ENCODE measurements around the gene ATP8A2. TPM values are rescaled to one million over a fixed set of nuclear protein-coding genes. Genes with fewer than 3 reads are reported as not detected.

The ATP8A2 gene
- total and polyA plus RNA-seq, 2 of the 4 experiments (the other 2 are of a cell fraction): 0.02 to 0.18 TPM

GRCh38 chr13:25886438-25887214, 514.9 kb downstream of the ATP8A2 start:
- Histone ChIP-seq H4K20me1 (ENCODE audit: insufficient read depth, low read length) (no peaks in the 10 kb centered on the region), H3K9me1 (ENCODE audit: insufficient read depth, low read length) (no peaks in the 10 kb centered on the region), H3K56ac (ENCODE audit: extremely low read depth, insufficient read depth, low read length) (no peak overlapping the region), H2AK9ac (replicated peaks; ENCODE audit: low read depth, low read length, poor library complexity) (no peak overlapping the region), H4K91ac (ENCODE audit: insufficient read depth, low read depth, low read length) (no peak overlapping the region), H4K5ac (ENCODE audit: low read depth, low read length) (no peak overlapping the region), H3K36me3 (ENCODE audit: control insufficient read depth, insufficient read depth, low read length) (no peaks in the 10 kb centered on the region), H2AK5ac (ENCODE audit: low read depth, low read length) (no peak overlapping the region), H2BK120ac (ENCODE audit: low read depth, low read length) (no peak overlapping the region), H3K27ac (ENCODE audit: insufficient read depth, low read length) (no peak overlapping the region), H3K4me1 (ENCODE audit: control insufficient read depth, insufficient read depth, low read length) (no peaks in the 10 kb centered on the region), H3K4ac (ENCODE audit: low read depth, low read length) (no peak overlapping the region), H3K4me3 (ENCODE audit: insufficient read depth, low read depth, low read length) (no peak overlapping the region), H3K18ac (ENCODE audit: low read depth, low read length) (no peak overlapping the region), H3K14ac (replicated peaks; ENCODE audit: low read depth, low read length) (no peak overlapping the region), H3K9me3 (ENCODE audit: control insufficient read depth, insufficient read depth, low read length) (no peaks in the 10 kb centered on the region; the same call in 1 of the 2 replicates), H3K23ac (ENCODE audit: low read depth, low read length) (no peak overlapping the region), H2BK5ac (ENCODE audit: low read depth, low read length, poor library complexity, severe bottlenecking) (no peak overlapping the region), H3K79me1 (ENCODE audit: low read depth in 1 of 2, low read length in 2 of 2) (no peaks in the 10 kb centered on the region), H3K9ac (ENCODE audit: low read depth, low read length) (no peak overlapping the region), H2AFZ (replicated peaks; ENCODE audit: low read length, poor library complexity) (no peak overlapping the region), H3K27me3 (ENCODE audit: control insufficient read depth, insufficient read depth, low read length) (no peaks in the 10 kb centered on the region), H2BK15ac (ENCODE audit: low read depth, low read length) (no peak overlapping the region), H2BK20ac (ENCODE audit: low read depth, low read length) (no peak overlapping the region), H4K8ac (ENCODE audit: low read depth in 2 of 2, low read length in 2 of 2) (no peak overlapping the region), H3K4me2 (ENCODE audit: low read depth, low read length) (no peak overlapping the region)
- intact Hi-C loops (cut with micrococcal nuclease) (no loop called here), dilution Hi-C loops (cut with HindIII; ENCODE audit: low sequenced_read_pairs, unreplicated experiment) (no loop called here), in situ Hi-C loops (cut with MboI; ENCODE audit: low sequenced_read_pairs) (no loop called here)
- 62% methylated on average over 3 of the region's 14 CpGs; no CpG with 5 or more reads in 1 of the 2 experiments for WGBS, 2 experiments (ENCODE audit: extremely low coverage in 2 of 2, insufficient read length in 1 of 2)
- POLR2A ChIA-PET (ENCODE audit: unreplicated experiment): no interaction called here
- TF ChIP-seq POLR2A (IDR thresholded peaks at IDR 0.05; ENCODE audit: low read depth, low read length) (no peak), BHLHE40 (IDR thresholded peaks at IDR 0.05; ENCODE audit: low read depth, low read length) (no peak), FOS (IDR thresholded peaks at IDR 0.05; ENCODE audit: low read depth, low read length) (0 out of 2 replicates have a peak, but pooled peaks have one; percentile 10)
- peak; percentile 57 for ATAC-seq (ENCODE audit: low read depth)
- CTCF ChIA-PET: no interaction called here
- DNase-seq: peak; percentile 44
- no TSS peak for BruUV-seq (replicated peaks)
